Activated CD8-positive, alpha-beta T cell treated with anti-CD3 and anti-CD28 coated beads for 36 hours (primary cell): Measurements from ENCODE around the gene TRAK1. TPM values are rescaled to one million over a fixed set of nuclear protein-coding genes. Genes with fewer than 3 reads are reported as not detected.

Experiments
- ATAC-seq: fragments of 200-7000 bp; cut with Tn5 transposase; one replicate; pipeline ENCODE4 v1.10.0; 2021; ENCODE audit warnings: mild to moderate bottlenecking, moderate library complexity
- CTCF ChIA-PET: fragments of 350-600 bp; sonication (Branson Sonifier 250); formaldehyde crosslinking; loops from one replicate; lab custom pipeline; 2021; ENCODE audit warnings: antibody characterized with exemption; lab: Charles Lee
- POLR2A ChIA-PET: fragments of 350-600 bp; sonication (Branson Sonifier 250); formaldehyde crosslinking; loops from one replicate; lab custom pipeline; 2021; ENCODE audit warnings: antibody characterized with exemption; lab: Charles Lee
- DNase-seq: peaks from one replicate; pipeline ENCODE4 v3.0.0-alpha.2; 2020
- H3K27ac Mint-ChIP-seq: one replicate; pipeline ENCODE4 v1.8.0; 2021; ENCODE audit warnings: mild to moderate bottlenecking, mixed read lengths
- H3K27me3 Mint-ChIP-seq: one replicate; pipeline ENCODE4 v1.8.0; 2021; ENCODE audit warnings: mixed read lengths
- H3K36me3 Mint-ChIP-seq: one replicate; pipeline ENCODE4 v1.8.0; 2021; ENCODE audit warnings: low read depth, mixed read lengths
- H3K4me1 Mint-ChIP-seq: one replicate; pipeline ENCODE4 v1.8.0; 2021; ENCODE audit warnings: low read depth, mixed read lengths
- H3K4me3 Mint-ChIP-seq: one replicate; pipeline ENCODE4 v1.8.0; 2021; ENCODE audit warnings: mild to moderate bottlenecking, moderate library complexity, mixed read lengths
- H3K9me3 Mint-ChIP-seq: one replicate; pipeline ENCODE4 v1.8.0; 2021; ENCODE audit warnings: mixed read lengths
- CTCF ChIP-seq: fragments of 200-600 bp; IDR thresholded peaks from one replicate; pipeline ENCODE4 v1.8.0; 2022; ENCODE audit warnings: antibody characterized with exemption, mild to moderate bottlenecking
- intact Hi-C: fragments of 100-400 bp; cut with micrococcal nuclease; formaldehyde crosslinking; loops from one replicate; pipeline ENCODE4 v1.10.0; 2022
- total RNA-seq, 2 experiments: library from RNA; stranded (reverse); gene quantifications; one replicate each; pipeline ENCODE4 v1.2.3, GENCODE V29; 2021

TRAK1 gene
- total RNA-seq, 2 experiments from 2014 or later, result 24.1 to 24.3 TPM

- peaks cover 3% of the 10 kb centered on the region for H3K36me3 Mint-ChIP-seq
- no peak for DNase-seq
Measured at GRCh38 chr3:42177801-42178150, 86.6 kb downstream of the TRAK1 start.

GRCh38 chr3:42179110-42179725 is 88.1 kb downstream of the TRAK1 start:
- POLR2A ChIA-PET, result no interaction called here
- H3K36me3 Mint-ChIP-seq, result peaks cover 3% of the 10 kb centered on the region
- DNase-seq, result peak; percentile 17
- peaks cover 10% of the 10 kb centered on the region for H3K4me1 Mint-ChIP-seq
- no peaks in the 10 kb centered on the region for H3K9me3 Mint-ChIP-seq
- no peak overlapping the region for H3K27ac Mint-ChIP-seq
- no peak overlapping the region for H3K4me3 Mint-ChIP-seq
- no peaks in the 10 kb centered on the region for H3K27me3 Mint-ChIP-seq
- CTCF ChIA-PET, result interaction anchor here (1.7 kb wide), 1 partner anchor 12 kb away, joined by 6 read pairs; no protein-coding TSS in a partner anchor
- no peak for TF ChIP-seq CTCF
- ATAC-seq, result peak; percentile 49
- intact Hi-C loops, result no loop called here

More at GRCh38 chr3:42177801-42178150, 86.6 kb downstream of the TRAK1 start:
- H3K27me3 Mint-ChIP-seq, result no peaks in the 10 kb centered on the region
- ATAC-seq, result no peak
- H3K4me3 Mint-ChIP-seq, result no peak overlapping the region
- H3K9me3 Mint-ChIP-seq, result no peaks in the 10 kb centered on the region
- TF ChIP-seq CTCF, result no peak
- no peak overlapping the region for H3K27ac Mint-ChIP-seq
- peaks cover 20% of the 10 kb centered on the region for H3K4me1 Mint-ChIP-seq
- intact Hi-C loops, result no loop called here
- POLR2A ChIA-PET, result no interaction called here
- CTCF ChIA-PET, result interaction anchor here (0.6 to 3.8 kb wide), 3 partner anchors 13 to 70 kb away, joined by 3 to 22 read pairs (median 3); no protein-coding TSS in a partner anchor

- no peak for DNase-seq
- ChIA-PET CTCF (interaction anchor here (1.0 to 3.4 kb wide), 2 partner anchors 10 to 288 kb away, joined by 3 to 25 read pairs; no protein-coding TSS in a partner anchor), POLR2A (no interaction called here)
- peaks cover 10% of the 10 kb centered on the region for H3K4me1 Mint-ChIP-seq
- no peak overlapping the region for H3K4me3 Mint-ChIP-seq
- H3K9me3 Mint-ChIP-seq, result no peaks in the 10 kb centered on the region
- intact Hi-C loops, result no loop called here
- no peak for ATAC-seq
- H3K27me3 Mint-ChIP-seq, result no peaks in the 10 kb centered on the region
- no peak for TF ChIP-seq CTCF
- no peak overlapping the region for H3K27ac Mint-ChIP-seq
- peaks cover 3% of the 10 kb centered on the region for H3K36me3 Mint-ChIP-seq
Measured at GRCh38 chr3:42180901-42181300, 89.7 kb downstream of the TRAK1 start.

- intact Hi-C loops, result no loop called here
- H3K9me3 Mint-ChIP-seq, result no peaks in the 10 kb centered on the region
- POLR2A ChIA-PET, result no interaction called here
- DNase-seq, result no peak
- H3K4me3 Mint-ChIP-seq, result no peak overlapping the region
- H3K27ac Mint-ChIP-seq, result no peak overlapping the region
- CTCF ChIA-PET, result interaction anchor here (3.4 kb wide), 1 partner anchor 8 kb away, joined by 25 read pairs; no protein-coding TSS in a partner anchor
- no peaks in the 10 kb centered on the region for H3K27me3 Mint-ChIP-seq
- peaks cover 3% of the 10 kb centered on the region for H3K36me3 Mint-ChIP-seq
- no peak for TF ChIP-seq CTCF
- ATAC-seq, result no peak
- H3K4me1 Mint-ChIP-seq, result peaks cover 10% of the 10 kb centered on the region
Measured at GRCh38 chr3:42182555-42182954, 91.4 kb downstream of the TRAK1 start.

GRCh38 chr3:42183991-42184632 is 93.0 kb downstream of the TRAK1 start:
- TF ChIP-seq CTCF, result no peak
- intact Hi-C loops, result no loop called here
- H3K4me3 Mint-ChIP-seq, result no peak overlapping the region
- ChIA-PET CTCF (no interaction called here), POLR2A (no interaction called here)
- no peaks in the 10 kb centered on the region for H3K36me3 Mint-ChIP-seq
- no peak overlapping the region for H3K27ac Mint-ChIP-seq
- H3K4me1 Mint-ChIP-seq, result peaks cover 9% of the 10 kb centered on the region
- no peaks in the 10 kb centered on the region for H3K9me3 Mint-ChIP-seq
- no peaks in the 10 kb centered on the region for H3K27me3 Mint-ChIP-seq
- ATAC-seq (no peak), DNase-seq (no peak)
